Mammary epithelial cell (primary cell): ENCODE measurements around the gene RPL19.

Experiments used
- CTCF ChIP-seq, 2 donors: IDR thresholded peaks in 1 of 2; conservative IDR thresholded peaks in 1 of 2; 2 replicates each; pipeline ENCODE4 v1.5.1; 2011 to 2012; ENCODE audit warnings: inconsistent platforms in 2 of 2, low read length in 2 of 2, mild to moderate bottlenecking in 2 of 2, control low read depth in 1 of 2, low read depth in 1 of 2; ENCODE audit not compliant: insufficient read depth in 1 of 2; ENCODE audit errors: extremely low read depth in 1 of 2
- EZH2 ChIP-seq: IDR thresholded peaks from 2 replicates; pipeline ENCODE4 v1.6.1; 2012; ENCODE audit warnings: low read length, inconsistent platforms, borderline replicate concordance

DNA sequence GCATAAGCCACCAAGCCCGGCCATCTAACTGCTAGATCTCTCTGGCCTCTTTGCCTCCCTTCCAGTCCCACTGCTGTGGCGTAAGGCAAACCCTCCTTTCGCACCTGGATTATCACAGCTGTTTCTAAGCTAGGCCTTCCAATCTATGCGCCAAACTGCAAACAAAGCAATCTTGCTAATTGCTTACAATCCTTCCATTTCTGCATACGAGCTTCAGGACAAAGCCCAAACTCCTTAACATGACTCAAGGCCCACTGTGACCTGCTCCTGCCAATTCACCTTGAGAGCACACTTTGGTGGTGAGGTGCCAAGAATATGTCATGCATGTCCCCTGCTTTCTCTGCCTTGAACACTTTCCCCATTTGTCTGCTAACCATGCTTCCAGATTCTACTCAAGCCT lies 28.1 kb upstream of the RPL19 start:
- TF ChIP-seq CTCF (conservative IDR thresholded peaks at IDR 0.05 in 1 of 2, IDR thresholded peaks at IDR 0.05 in 1 of 2; ENCODE audit: extremely low read depth in 1 of 2, insufficient read depth in 1 of 2, low read depth in 1 of 2, low read length in 2 of 2) (no peak), EZH2 (no peak)
